ENCODE data around the gene FALEC.

- TF ChIP-seq CTCF (IDR thresholded peaks at IDR 0.05) (no peak), CEBPB (IDR thresholded peaks at IDR 0.05) (no peak), POLR2A (IDR thresholded peaks at IDR 0.05; ENCODE audit: low read length) (no peak), TP53 (CRISPR knock-in tag; IDR thresholded peaks at IDR 0.05) (no peak)
These were observed 20.1 kb downstream of the FALEC start for GRCh38 chr1:150535511-150536287.
